Esophagus squamous epithelium (tissue), 4 donors: ENCODE results near the gene ZSCAN25.
A peak's percentile ranks its signal among the peaks of the same experiment; 100 is the strongest.

Experiments
- POLR2A ChIP-seq, 4 donors: fragments of 450-650 bp; IDR thresholded peaks; one replicate each; pipeline ENCODE4 v1.6.1; 2017; ENCODE audit warnings: antibody characterized with exemption in 4 of 4, mild to moderate bottlenecking in 4 of 4, moderate library complexity in 3 of 4
- TF ChIP-seq, protein P1 (sequence below), 6 experiments: fragments of 450-650 bp in 4 of 6; fragments of 200-600 bp in 2 of 6; sonication (generic) in 2 of 6; IDR thresholded peaks; one replicate each; pipeline ENCODE4 v1.5.1; 2016 to 2019; ENCODE audit warnings: antibody characterized with exemption in 6 of 6, mild to moderate bottlenecking in 4 of 6, moderate library complexity in 4 of 6

DNA sequence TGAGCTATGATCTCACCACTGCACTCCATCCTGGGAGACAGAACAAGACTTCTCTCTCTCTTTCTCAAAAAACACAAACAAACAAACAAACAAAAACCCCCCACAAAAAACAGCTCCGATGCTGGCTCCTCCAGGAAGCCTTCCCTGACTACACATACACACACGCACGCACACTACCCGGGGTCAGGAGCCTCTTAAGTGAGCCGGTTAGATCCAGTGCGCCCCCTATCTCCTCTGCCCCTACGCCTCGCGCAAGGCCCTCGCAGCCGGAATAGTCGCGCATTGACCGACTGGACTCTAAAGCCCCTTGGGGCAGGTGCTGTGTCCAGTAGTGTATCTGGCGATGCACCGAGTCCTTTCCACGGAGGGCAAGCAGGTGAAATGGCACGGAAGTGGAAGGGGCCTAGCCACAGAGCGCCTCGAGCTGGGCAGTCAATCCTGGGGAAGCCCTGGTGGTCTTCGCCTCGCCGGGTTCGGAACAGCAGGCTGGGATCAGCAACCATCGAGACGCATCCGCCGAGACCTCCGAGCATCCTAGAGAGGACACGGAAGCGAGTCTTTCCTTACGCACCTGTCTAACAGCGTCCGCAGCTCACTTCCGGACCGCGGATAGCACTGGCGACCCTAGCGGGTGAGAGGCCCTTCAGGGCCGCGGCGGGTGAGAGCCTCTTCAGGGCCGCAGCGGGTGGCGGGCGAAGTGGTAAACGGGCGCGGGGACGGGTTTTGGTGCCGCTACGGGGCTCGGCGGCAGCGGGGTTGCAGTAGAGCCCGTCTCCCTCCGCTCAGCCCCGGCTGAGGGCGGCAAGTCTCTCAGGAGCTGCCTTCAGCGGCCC, at the start of gene ZSCAN25:
- TF ChIP-seq, protein P1, sequence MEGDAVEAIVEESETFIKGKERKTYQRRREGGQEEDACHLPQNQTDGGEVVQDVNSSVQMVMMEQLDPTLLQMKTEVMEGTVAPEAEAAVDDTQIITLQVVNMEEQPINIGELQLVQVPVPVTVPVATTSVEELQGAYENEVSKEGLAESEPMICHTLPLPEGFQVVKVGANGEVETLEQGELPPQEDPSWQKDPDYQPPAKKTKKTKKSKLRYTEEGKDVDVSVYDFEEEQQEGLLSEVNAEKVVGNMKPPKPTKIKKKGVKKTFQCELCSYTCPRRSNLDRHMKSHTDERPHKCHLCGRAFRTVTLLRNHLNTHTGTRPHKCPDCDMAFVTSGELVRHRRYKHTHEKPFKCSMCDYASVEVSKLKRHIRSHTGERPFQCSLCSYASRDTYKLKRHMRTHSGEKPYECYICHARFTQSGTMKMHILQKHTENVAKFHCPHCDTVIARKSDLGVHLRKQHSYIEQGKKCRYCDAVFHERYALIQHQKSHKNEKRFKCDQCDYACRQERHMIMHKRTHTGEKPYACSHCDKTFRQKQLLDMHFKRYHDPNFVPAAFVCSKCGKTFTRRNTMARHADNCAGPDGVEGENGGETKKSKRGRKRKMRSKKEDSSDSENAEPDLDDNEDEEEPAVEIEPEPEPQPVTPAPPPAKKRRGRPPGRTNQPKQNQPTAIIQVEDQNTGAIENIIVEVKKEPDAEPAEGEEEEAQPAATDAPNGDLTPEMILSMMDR (IDR thresholded peaks at IDR 0.05) = peak in 4 of 6 experiments; percentile 4 to 31 (median 12)
- TF ChIP-seq POLR2A (IDR thresholded peaks at IDR 0.05) = peak in 2 of 4 donors; percentile 54 to 56
